GM06990 (cell line): ENCODE measurements around the gene OR51E1.

Experiments used
- DNase-seq: peaks from one replicate; pipeline ENCODE4 v3.0.0-alpha.2; 2011; ENCODE audit not compliant: insufficient read length; ENCODE audit errors: extremely low read depth
- H3K27me3 ChIP-seq: replicated peaks from 2 replicates; pipeline ENCODE4 v1.6.0; 2011; ENCODE audit warnings: low read length; ENCODE audit not compliant: control insufficient read depth, insufficient read depth
- H3K36me3 ChIP-seq: 2 replicates; pipeline ENCODE4 v1.5.1; 2011; ENCODE audit warnings: low read length; ENCODE audit not compliant: control insufficient read depth, insufficient read depth
- H3K4me3 ChIP-seq: replicated peaks from 2 replicates; pipeline ENCODE4 v1.5.1; 2011; ENCODE audit warnings: low read depth, mild to moderate bottlenecking, control low read depth, low read length
- TF ChIP-seq, protein P1 (sequence below): IDR thresholded peaks from 2 replicates; pipeline ENCODE4 v1.5.1; 2011; ENCODE audit warnings: low read length, control low read depth, mild to moderate bottlenecking, inconsistent platforms; ENCODE audit not compliant: insufficient read depth, poor library complexity, severe bottlenecking

OR51E1 gene, protein sequence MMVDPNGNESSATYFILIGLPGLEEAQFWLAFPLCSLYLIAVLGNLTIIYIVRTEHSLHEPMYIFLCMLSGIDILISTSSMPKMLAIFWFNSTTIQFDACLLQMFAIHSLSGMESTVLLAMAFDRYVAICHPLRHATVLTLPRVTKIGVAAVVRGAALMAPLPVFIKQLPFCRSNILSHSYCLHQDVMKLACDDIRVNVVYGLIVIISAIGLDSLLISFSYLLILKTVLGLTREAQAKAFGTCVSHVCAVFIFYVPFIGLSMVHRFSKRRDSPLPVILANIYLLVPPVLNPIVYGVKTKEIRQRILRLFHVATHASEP

DNA sequence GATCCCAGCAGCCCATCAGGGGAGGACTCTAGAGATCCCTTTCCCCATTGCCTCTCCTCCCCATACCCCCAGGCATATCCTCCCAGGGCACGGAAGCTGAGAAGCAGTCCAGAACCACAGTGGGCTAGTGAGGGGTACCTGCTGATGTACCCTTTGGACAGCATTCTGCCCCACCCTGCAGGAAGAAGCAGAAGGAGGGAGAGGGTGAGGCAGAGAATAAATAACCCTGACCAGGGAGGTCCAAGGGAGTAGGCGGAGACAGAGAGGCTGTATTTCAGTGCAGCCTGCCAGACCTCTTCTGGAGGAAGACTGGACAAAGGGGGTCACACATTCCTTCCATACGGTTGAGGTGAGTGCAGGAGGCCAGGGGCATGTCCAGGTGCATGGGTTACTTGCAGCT lies at the start of gene OR51E1:
TSS of gene OR51E1 (plus strand) at position 301 of the 400 bp plus-strand sequence. CDS start 8,545 bp downstream, outside the sequence.
- TF ChIP-seq, protein P1, sequence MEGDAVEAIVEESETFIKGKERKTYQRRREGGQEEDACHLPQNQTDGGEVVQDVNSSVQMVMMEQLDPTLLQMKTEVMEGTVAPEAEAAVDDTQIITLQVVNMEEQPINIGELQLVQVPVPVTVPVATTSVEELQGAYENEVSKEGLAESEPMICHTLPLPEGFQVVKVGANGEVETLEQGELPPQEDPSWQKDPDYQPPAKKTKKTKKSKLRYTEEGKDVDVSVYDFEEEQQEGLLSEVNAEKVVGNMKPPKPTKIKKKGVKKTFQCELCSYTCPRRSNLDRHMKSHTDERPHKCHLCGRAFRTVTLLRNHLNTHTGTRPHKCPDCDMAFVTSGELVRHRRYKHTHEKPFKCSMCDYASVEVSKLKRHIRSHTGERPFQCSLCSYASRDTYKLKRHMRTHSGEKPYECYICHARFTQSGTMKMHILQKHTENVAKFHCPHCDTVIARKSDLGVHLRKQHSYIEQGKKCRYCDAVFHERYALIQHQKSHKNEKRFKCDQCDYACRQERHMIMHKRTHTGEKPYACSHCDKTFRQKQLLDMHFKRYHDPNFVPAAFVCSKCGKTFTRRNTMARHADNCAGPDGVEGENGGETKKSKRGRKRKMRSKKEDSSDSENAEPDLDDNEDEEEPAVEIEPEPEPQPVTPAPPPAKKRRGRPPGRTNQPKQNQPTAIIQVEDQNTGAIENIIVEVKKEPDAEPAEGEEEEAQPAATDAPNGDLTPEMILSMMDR: no peak
- no peak within 1 kb of the TSS for H3K4me3 ChIP-seq
- no peaks in the 10 kb centered on the region for H3K36me3 ChIP-seq
- H3K27me3 ChIP-seq: no peaks in the 10 kb centered on the region; the same call in 1 of the 2 replicates
- no peak for DNase-seq

DNA sequence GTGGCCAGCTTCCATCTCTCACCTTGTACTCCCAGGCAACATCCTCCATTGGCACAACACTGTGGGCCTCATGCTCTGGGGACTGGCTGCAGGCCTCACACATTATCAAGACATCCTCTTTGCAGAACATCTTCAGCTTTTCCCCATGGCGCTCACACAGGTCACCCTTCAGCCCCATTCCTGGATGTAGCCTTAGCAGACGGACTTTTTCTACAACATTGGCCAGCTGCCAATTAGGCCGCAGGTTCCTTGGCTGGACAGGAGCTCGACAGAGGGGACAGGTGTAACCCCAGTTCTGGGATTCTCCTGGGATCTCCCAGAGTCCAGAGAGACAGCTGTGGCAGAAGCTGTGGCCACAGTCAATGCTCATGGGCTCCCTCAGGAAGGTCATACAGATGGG lies 38.7 kb upstream of the OR51E1 start:
- Histone ChIP-seq H3K27me3 (no peaks in the 10 kb centered on the region), H3K4me3 (no peak overlapping the region), H3K36me3 (peaks cover 13% of the 10 kb centered on the region)
- TF ChIP-seq, protein P1: no peak
- no peak for DNase-seq

DNA sequence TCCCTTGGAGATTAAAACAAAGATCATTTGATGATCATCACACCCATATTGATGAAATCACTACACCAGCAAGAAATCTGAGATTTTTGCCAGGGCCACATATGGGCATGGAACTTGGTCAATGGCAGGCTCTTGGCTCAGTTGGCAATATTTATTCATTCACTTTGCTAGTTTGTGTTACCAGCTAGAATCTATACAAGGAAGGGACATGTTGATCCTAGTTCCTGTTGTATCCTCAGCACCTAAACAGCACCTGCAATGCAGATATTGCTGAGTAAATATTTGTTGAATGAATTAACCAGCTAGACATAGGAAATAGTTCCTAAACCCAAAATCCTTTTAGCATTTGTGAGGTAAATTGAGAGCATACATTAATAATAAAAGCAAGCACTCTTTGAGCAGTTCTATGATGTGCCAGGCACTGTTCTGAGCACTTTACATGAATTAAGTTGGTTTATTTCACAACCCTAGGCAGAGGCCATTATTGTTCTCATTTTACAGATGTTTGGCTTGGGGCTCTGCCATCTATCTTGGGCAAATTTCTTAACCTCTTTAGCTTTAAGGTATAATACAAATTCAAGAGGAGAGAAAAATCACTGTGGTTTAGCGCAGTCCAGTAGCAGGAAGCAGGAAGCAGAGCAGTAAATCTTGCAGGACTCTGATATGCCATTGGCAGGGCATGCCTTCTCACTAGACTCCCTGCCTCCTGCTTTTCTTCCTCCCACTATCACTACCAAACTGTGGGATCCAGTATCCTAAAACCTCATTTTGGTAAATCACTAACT lies 37.4 kb upstream of the OR51E1 start:
- no peak overlapping the region for H3K4me3 ChIP-seq
- H3K36me3 ChIP-seq: peaks cover 8% of the 10 kb centered on the region
- DNase-seq: no peak
- no peaks in the 10 kb centered on the region for H3K27me3 ChIP-seq
- TF ChIP-seq, protein P1: no peak

DNA sequence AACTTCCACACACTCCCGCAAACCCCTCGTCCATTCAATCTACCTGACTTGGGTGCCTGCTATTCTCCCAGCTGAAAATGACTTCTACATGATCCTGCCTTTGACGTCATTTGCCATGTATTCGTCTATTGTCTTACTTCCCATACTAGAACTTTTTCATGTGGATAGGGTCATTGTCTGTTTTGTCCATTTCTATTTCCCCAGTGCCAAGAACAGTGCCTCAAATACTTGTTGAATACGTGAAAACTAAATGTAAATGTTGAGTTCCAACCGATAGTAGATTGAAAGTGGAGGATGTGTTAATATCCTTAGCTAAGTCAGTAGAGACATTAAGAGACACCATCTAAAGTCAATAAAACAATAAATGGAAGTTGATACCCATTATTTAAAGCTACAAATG lies 36.7 kb upstream of the OR51E1 start:
- no peaks in the 10 kb centered on the region for H3K27me3 ChIP-seq
- H3K4me3 ChIP-seq: peak overlapping the region; percentile 76
- peaks cover 3% of the 10 kb centered on the region for H3K36me3 ChIP-seq
- TF ChIP-seq, protein P1: no peak
- DNase-seq: no peak

DNA sequence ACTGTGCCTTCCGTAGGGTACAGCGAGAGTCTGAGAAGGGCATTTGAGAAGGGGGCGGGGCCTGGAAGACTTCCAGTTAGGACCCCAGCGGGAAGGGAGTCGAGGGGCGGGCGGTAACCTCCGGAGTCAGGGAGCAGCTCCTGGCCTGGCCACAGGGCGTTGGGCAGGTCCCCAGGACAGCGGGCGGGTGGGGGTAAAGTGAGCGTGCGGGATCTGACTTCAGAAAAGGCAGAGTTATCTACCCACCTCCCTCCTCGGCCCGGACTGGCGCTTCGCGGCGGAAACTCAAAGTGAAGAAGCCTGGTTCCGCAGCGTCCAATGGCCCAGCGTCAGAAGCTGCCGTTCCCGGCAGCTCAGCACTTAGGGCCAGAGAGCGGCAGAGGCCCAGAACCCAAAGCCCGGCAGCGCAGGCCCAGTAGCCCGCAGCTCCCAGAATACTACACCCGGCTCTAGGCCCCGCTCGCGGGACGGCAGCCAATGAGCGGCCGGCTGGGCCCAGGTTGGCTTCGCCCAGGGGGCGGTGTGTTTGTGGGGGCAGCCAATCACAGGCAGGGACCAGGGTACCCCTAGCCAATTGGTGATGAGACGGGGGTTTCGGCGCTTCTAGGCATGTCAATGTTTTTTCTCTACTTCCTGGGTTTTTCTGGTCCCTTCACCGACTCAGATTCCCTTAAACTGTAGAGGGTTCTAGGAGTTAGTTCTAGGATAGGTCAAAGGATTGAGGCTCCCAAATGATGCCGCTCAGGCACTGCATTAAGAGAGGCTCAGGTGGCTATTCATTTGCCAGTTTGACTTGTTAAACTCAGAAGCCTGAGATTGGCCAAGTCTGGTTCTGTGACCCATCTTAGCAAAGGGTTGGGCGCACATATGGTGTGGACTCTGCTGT lies 35.8 kb upstream of the OR51E1 start, which contains the start of gene TRIM68:
TSS of gene TRIM68 (minus strand) at position 451 of the 886 bp plus-strand sequence. CDS start 2,727 bp downstream, outside the sequence.
- Histone ChIP-seq H3K27me3 (no peaks in the 10 kb centered on the region), H3K4me3 (peak within 1 kb of the TSS; percentile 76), H3K36me3 (peaks cover 2% of the 10 kb centered on the region)
- TF ChIP-seq, protein P1: no peak
- DNase-seq: peak; percentile 94
